Lower lobe of right lung (tissue), 2 donors: ENCODE results near the gene CHCHD6. TPM values are rescaled to one million over a fixed set of nuclear protein-coding genes. Genes with fewer than 3 reads are reported as not detected.
A peak's percentile ranks its signal among the peaks of the same experiment; 100 is the strongest.

Experiments
- ATAC-seq, 2 donors: fragments of 200-7000 bp; cut with Tn5 transposase; one replicate each; pipeline ENCODE4 v1.9.1; 2020 to 2022; ENCODE audit warnings: mild to moderate bottlenecking in 2 of 2, moderate library complexity in 2 of 2
- DNase-seq: peaks from one replicate; pipeline ENCODE4 v3.0.0-alpha.2; 2020
- H3K27ac ChIP-seq: fragments of 200-600 bp; one replicate; pipeline ENCODE4 v1.8.0; 2022
- H3K27me3 ChIP-seq: fragments of 200-600 bp; one replicate; pipeline ENCODE4 v1.8.0; 2022; ENCODE audit warnings: low read depth
- H3K36me3 ChIP-seq: fragments of 200-600 bp; one replicate; pipeline ENCODE4 v1.8.0; 2022; ENCODE audit warnings: mild to moderate bottlenecking
- H3K4me1 ChIP-seq: fragments of 200-600 bp; one replicate; pipeline ENCODE4 v1.8.0; 2022
- H3K4me3 ChIP-seq: fragments of 200-600 bp; one replicate; pipeline ENCODE4 v1.8.0; 2022; ENCODE audit warnings: mild to moderate bottlenecking
- H3K9me3 ChIP-seq: fragments of 200-600 bp; one replicate; pipeline ENCODE4 v1.8.0; 2022
- CTCF ChIP-seq: fragments of 200-600 bp; IDR thresholded peaks from one replicate; pipeline ENCODE4 v1.8.0; 2022; ENCODE audit warnings: antibody characterized with exemption, mild to moderate bottlenecking
- intact Hi-C: fragments of 100-400 bp; cut with DNase I; formaldehyde crosslinking; loops from one replicate; pipeline ENCODE4 v1.11.0; 2022
- total RNA-seq: library from RNA; stranded (reverse); fragmentation: NEBNext Ultra II Directional; extraction: Animal tissue kit (Norgen Biotek cat#: 25700); gene quantifications from one replicate; pipeline ENCODE4 v1.2.1, GENCODE V29; 2021
- donor health status: DM: no; HTN: yes; CAD: no; lungs with severe emphysema.

The CHCHD6 gene
- total RNA-seq, 1 donor from 2014 or later, result 12.2 TPM

- H3K36me3 ChIP-seq, result no peaks in the 10 kb centered on the region
- TF ChIP-seq CTCF, result no peak
- DNase-seq (no peak), ATAC-seq (no peak)
- peaks cover 40% of the 10 kb centered on the region for H3K4me1 ChIP-seq
- no peaks in the 10 kb centered on the region for H3K27me3 ChIP-seq
- H3K4me3 ChIP-seq, result no peak overlapping the region
- no peak overlapping the region for H3K27ac ChIP-seq
- intact Hi-C loops, result no loop called here
- H3K9me3 ChIP-seq, result no peaks in the 10 kb centered on the region
Measured at GRCh38 chr3:126748701-126749546, 44.9 kb downstream of the CHCHD6 start.

- no peak for TF ChIP-seq CTCF
- Histone ChIP-seq H3K9me3 (no peaks in the 10 kb centered on the region), H3K27ac (no peak overlapping the region), H3K36me3 (no peaks in the 10 kb centered on the region), H3K4me3 (no peak overlapping the region), H3K4me1 (peaks cover 40% of the 10 kb centered on the region), H3K27me3 (no peaks in the 10 kb centered on the region)
- no peak for ATAC-seq
- DNase-seq, result no peak
- intact Hi-C loops, result no loop called here
Measured at GRCh38 chr3:126749547-126749875, 45.5 kb downstream of the CHCHD6 start.

- H3K27me3 ChIP-seq, result no peaks in the 10 kb centered on the region
- no peaks in the 10 kb centered on the region for H3K36me3 ChIP-seq
- intact Hi-C loops, result loop anchor here (5.0 kb wide), 1 partner anchor 232 kb away; the partner anchor contains the start of gene PLXNA1
- peaks cover 35% of the 10 kb centered on the region for H3K4me1 ChIP-seq
- no peaks in the 10 kb centered on the region for H3K9me3 ChIP-seq
- DNase-seq, result no peak
- no peak for TF ChIP-seq CTCF
- H3K27ac ChIP-seq, result no peak overlapping the region
- no peak overlapping the region for H3K4me3 ChIP-seq
- ATAC-seq, result no peak
Measured at GRCh38 chr3:126749931-126750755, 46.1 kb downstream of the CHCHD6 start.

DNA sequence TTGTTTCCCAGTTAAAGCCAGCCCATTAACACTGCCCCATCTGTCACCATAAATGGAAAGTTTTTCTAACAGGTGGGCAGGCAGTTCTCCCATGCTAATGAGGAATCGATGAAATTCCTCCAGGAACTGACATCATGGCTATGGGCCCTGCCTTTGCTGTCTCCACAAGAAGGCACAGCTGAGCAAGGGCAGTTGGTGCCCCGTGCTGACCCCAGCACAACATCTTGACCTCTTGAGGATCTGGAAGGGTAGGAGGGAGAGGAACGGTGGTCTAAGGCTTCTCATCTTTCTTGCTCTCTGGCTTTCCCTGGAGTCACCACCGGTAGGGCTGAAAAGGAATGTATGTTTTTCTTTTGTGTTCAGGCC, 46.7 kb downstream of the CHCHD6 start:
- Histone ChIP-seq H3K4me3 (no peak overlapping the region), H3K27me3 (no peaks in the 10 kb centered on the region), H3K4me1 (peaks cover 29% of the 10 kb centered on the region), H3K9me3 (no peaks in the 10 kb centered on the region), H3K27ac (no peak overlapping the region), H3K36me3 (no peaks in the 10 kb centered on the region)
- no peak for ATAC-seq
- intact Hi-C loops, result loop anchor here (5.0 kb wide), 1 partner anchor 232 kb away; the partner anchor contains the start of gene PLXNA1
- no peak for TF ChIP-seq CTCF
- no peak for DNase-seq

GRCh38 chr3:126751611-126752302, 47.7 kb downstream of the CHCHD6 start:
- peaks cover 29% of the 10 kb centered on the region for H3K4me1 ChIP-seq
- no peaks in the 10 kb centered on the region for H3K36me3 ChIP-seq
- DNase-seq (no peak), ATAC-seq (no peak)
- no peak overlapping the region for H3K4me3 ChIP-seq
- no peaks in the 10 kb centered on the region for H3K9me3 ChIP-seq
- intact Hi-C loops, result loop anchor here (5.0 kb wide), 1 partner anchor 231 kb away; the partner anchor contains the start of gene PLXNA1
- H3K27me3 ChIP-seq, result no peaks in the 10 kb centered on the region
- TF ChIP-seq CTCF, result no peak
- H3K27ac ChIP-seq, result peak overlapping the region; percentile 58
